SH-SY5Y (cell line): ENCODE results near the gene ATP1A4.

Source experiments
- GATA2 ChIP-seq: IDR thresholded peaks from 2 replicates; pipeline ENCODE4 v1.6.1; 2011; ENCODE audit warnings: mild to moderate bottlenecking, low read depth, low read length
- GATA3 ChIP-seq: IDR thresholded peaks from 2 replicates; pipeline ENCODE4 v1.6.1; 2011; ENCODE audit warnings: low read depth, mild to moderate bottlenecking, low read length, moderate library complexity

GRCh38 chr1:160158534-160158933 lies 7.1 kb downstream of the ATP1A4 start:
- TF ChIP-seq GATA2 (no peak), GATA3 (no peak)
